HEK293 (cell line): ENCODE results near the gene TBC1D22A.

ENCODE experiments used
- CTCF ChIA-PET: fragments of 350-600 bp; formaldehyde crosslinking; extraction: SDS; loops from one replicate; lab custom pipeline; 2021; ENCODE audit warnings: antibody characterized with exemption; lab: Yijun Ruan, JAX
- POLR2A ChIA-PET: fragments of 300-600 bp; formaldehyde crosslinking; extraction: SDS; loops from one replicate; lab custom pipeline; 2020; ENCODE audit warnings: antibody characterized with exemption, inconsistent platforms; lab: Yijun Ruan, JAX
- H3K27ac ChIP-seq: fragments of 200-500 bp; sonication (Bioruptor generic); 2 replicates; pipeline ENCODE4 v1.5.1; 2014; ENCODE audit warnings: low read depth, low read length, control low read depth, inconsistent platforms; ENCODE audit errors: extremely low read depth
- H3K36me3 ChIP-seq, 2 experiments: fragments of 200-500 bp in 1 of 2; sonication (Bioruptor generic) in 1 of 2; 1 replicate in 1 of 2; 2 replicates in 1 of 2; pipeline ENCODE4 v1.5.1; 2014 to 2017; ENCODE audit warnings: inconsistent platforms in 2 of 2, low read length in 2 of 2; ENCODE audit not compliant: control insufficient read depth in 2 of 2, insufficient read depth in 1 of 2
- H3K4me1 ChIP-seq: fragments of 200-500 bp; sonication (Bioruptor generic); 2 replicates; pipeline ENCODE4 v1.5.1; 2014; ENCODE audit warnings: mild to moderate bottlenecking, low read length, inconsistent platforms; ENCODE audit not compliant: control insufficient read depth, insufficient read depth
- H3K4me3 ChIP-seq: 2 replicates; pipeline ENCODE4 v1.5.1; 2011; ENCODE audit warnings: low read depth, mild to moderate bottlenecking, control low read depth, low read length, moderate library complexity
- H3K9me3 ChIP-seq: fragments of 200-500 bp; sonication (Bioruptor generic); 2 replicates; pipeline ENCODE4 v1.5.1; 2014; ENCODE audit warnings: low read depth, low read length, inconsistent platforms; ENCODE audit not compliant: control insufficient read depth, insufficient read depth
- EGR2 ChIP-seq: fragments of 450-650 bp; formaldehyde crosslinking; IDR thresholded peaks from 2 replicates; pipeline ENCODE4 v1.5.1; 2016; ENCODE audit warnings: low read depth, missing biosample characterization, missing genetic modification characterization
- PRDM1 ChIP-seq: fragments of 450-650 bp; formaldehyde crosslinking; IDR thresholded peaks from 2 replicates; pipeline ENCODE4; 2016; ENCODE audit warnings: missing biosample characterization, missing genetic modification characterization
- SCRT2 ChIP-seq: fragments of 450-650 bp; formaldehyde crosslinking; IDR thresholded peaks from 2 replicates; pipeline ENCODE4 v1.5.1; 2016; ENCODE audit warnings: missing biosample characterization, missing genetic modification characterization
- WT1 ChIP-seq: fragments of 450-650 bp; formaldehyde crosslinking; IDR thresholded peaks from 2 replicates; pipeline ENCODE4 v1.5.1; 2016; ENCODE audit warnings: missing biosample characterization, missing genetic modification characterization
- ZIC2 ChIP-seq: fragments of 450-650 bp; formaldehyde crosslinking; IDR thresholded peaks from 2 replicates; pipeline ENCODE4 v1.5.1; 2016; ENCODE audit warnings: missing biosample characterization, missing genetic modification characterization
- ZNF146 ChIP-seq: fragments of 450-650 bp; formaldehyde crosslinking; IDR thresholded peaks from 2 replicates; pipeline ENCODE4 v1.5.1; 2016; ENCODE audit warnings: missing biosample characterization, missing genetic modification characterization
- ZNF423 ChIP-seq: fragments of 450-650 bp; formaldehyde crosslinking; IDR thresholded peaks from 2 replicates; pipeline ENCODE4 v1.5.1; 2016; ENCODE audit warnings: missing biosample characterization, missing genetic modification characterization
- ZNF600 ChIP-seq: fragments of 450-650 bp; formaldehyde crosslinking; IDR thresholded peaks from 2 replicates; pipeline ENCODE4 v1.5.1; 2016; ENCODE audit warnings: missing biosample characterization, missing genetic modification characterization
- ZNF623 ChIP-seq: fragments of 450-650 bp; formaldehyde crosslinking; IDR thresholded peaks from 2 replicates; pipeline ENCODE4 v1.5.1; 2016; ENCODE audit warnings: missing biosample characterization, missing genetic modification characterization
- ZNF629 ChIP-seq: fragments of 450-650 bp; formaldehyde crosslinking; IDR thresholded peaks from 2 replicates; pipeline ENCODE4 v1.5.1; 2017; ENCODE audit warnings: missing biosample characterization, missing genetic modification characterization
- ZNF677 ChIP-seq: fragments of 450-650 bp; IDR thresholded peaks from 2 replicates; pipeline ENCODE4 v1.5.0; 2018; ENCODE audit warnings: missing biosample characterization, mild to moderate bottlenecking, missing genetic modification characterization, moderate library complexity
- TF ChIP-seq, protein P1 (sequence below): fragments of 450-650 bp; formaldehyde crosslinking; IDR thresholded peaks from 2 replicates; pipeline ENCODE4 v1.5.1; 2016; ENCODE audit warnings: missing biosample characterization, missing genetic modification characterization
- TF ChIP-seq, protein P2 (sequence below): fragments of 450-650 bp; formaldehyde crosslinking; IDR thresholded peaks from 2 replicates; pipeline ENCODE4 v1.5.1; 2016; ENCODE audit warnings: missing biosample characterization, missing genetic modification characterization

The TBC1D22A gene

DNA sequence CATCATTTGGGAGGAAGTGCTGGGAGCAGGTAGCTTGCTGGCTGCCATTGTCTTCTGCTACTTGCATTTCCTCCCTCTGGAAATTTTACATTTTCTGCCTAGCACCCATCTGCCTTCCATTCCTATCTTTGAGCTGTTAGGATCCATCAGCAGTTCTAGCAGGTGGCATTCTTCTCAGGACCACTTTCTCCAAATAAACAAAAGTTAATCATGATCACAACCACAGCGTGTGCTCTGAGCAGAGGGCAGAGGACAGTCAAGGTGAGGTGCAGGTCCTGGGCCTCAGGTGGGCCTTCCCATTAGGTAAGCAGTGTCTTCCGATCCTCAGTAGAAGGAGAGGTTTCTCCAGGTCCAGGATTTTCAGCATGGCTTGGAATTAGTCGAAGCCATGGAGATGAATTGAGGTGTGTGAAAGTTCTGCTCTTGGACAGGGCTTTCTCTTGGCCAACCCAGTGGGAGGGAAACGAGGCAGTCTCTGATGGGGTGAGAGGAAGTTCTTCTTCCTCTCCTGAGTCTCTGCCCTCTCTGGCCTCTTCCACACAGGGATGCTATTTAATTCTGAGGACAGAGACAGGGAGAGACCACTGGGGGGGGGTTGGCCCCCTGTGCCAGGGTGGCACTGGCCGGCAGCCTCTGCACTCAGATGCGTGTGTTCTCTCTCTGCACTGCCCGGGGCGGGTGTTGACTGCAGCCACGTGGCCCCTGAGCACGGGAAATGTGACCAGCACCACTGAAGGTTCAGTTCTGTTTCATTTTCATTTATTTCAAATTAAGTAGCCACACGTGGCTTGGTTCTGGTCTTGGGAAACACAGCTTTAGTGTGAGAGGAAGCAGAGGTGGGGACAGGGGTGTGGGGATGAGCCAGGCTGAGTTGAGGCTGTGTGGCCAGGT lies 170.8 kb downstream of the TBC1D22A start:
- no peak for TF ChIP-seq ZNF677 (tag by site-specific recombination)
- TF ChIP-seq ZNF623 (tag by site-specific recombination), result no peak
- CTCF ChIA-PET, result interaction anchor here (1.5 kb wide), 1 partner anchor 129 kb away, joined by 4 read pairs; no protein-coding TSS in a partner anchor

DNA sequence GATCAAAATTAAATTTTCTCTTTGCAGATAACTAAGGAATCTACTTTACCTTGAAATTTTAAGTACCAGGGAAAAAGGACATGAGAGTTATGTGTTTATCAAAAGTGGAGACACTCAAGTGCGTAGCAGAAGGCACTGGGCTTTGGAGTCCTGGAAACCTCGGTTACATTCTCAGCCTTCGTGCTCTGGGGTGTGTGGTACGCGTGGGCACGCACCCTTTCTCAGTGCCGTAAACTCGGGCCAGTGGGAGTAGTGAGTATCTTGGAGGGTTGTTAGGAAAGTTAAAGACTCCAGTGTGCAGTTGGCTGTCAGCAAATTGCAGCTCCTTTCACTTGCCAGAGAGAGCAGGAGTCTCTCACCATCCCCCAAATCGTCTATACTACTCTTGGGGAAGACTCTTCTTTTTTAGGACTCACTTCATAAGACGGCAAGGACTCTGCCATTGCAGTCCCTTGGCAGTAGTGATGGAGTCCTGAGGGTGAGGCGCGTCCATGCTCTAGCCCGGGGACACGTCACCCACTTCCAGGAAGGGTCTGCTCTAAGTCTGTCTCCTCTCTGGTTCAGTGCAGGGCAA lies 171.8 kb downstream of the TBC1D22A start:
- POLR2A ChIA-PET, result no interaction called here
- Histone ChIP-seq H3K9me3 (no peaks in the 10 kb centered on the region), H3K4me1 (no peaks in the 10 kb centered on the region), H3K4me3 (no peak overlapping the region), H3K36me3 (peaks cover 0 to 3% of the 10 kb centered on the region in 2 experiments; a peak in 1 of 3 replicates), H3K27ac (no peak overlapping the region)
- CTCF ChIA-PET, result interaction anchor here (1.5 kb wide), 1 partner anchor 130 kb away, joined by 4 read pairs; no protein-coding TSS in a partner anchor
- TF ChIP-seq EGR2 (tag by site-specific recombination) (0 out of 2 replicates have a peak, but pooled peaks have one; percentile 4), ZNF423 (tag by site-specific recombination) (no peak)
- TF ChIP-seq, protein P1, sequence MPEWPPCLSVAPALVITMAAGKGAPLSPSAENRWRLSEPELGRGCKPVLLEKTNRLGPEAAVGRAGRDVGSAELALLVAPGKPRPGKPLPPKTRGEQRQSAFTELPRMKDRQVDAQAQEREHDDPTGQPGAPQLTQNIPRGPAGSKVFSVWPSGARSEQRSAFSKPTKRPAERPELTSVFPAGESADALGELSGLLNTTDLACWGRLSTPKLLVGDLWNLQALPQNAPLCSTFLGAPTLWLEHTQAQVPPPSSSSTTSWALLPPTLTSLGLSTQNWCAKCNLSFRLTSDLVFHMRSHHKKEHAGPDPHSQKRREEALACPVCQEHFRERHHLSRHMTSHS (tag by site-specific recombination), result no peak

More for the DNA sequence above, 170.8 kb downstream of the TBC1D22A start:
- Histone ChIP-seq H3K4me1 (no peaks in the 10 kb centered on the region), H3K9me3 (no peaks in the 10 kb centered on the region), H3K4me3 (no peak overlapping the region), H3K27ac (no peak overlapping the region), H3K36me3 (peaks cover 0 to 3% of the 10 kb centered on the region in 2 experiments; a peak in 1 of 3 replicates)
- POLR2A ChIA-PET, result no interaction called here

DNA sequence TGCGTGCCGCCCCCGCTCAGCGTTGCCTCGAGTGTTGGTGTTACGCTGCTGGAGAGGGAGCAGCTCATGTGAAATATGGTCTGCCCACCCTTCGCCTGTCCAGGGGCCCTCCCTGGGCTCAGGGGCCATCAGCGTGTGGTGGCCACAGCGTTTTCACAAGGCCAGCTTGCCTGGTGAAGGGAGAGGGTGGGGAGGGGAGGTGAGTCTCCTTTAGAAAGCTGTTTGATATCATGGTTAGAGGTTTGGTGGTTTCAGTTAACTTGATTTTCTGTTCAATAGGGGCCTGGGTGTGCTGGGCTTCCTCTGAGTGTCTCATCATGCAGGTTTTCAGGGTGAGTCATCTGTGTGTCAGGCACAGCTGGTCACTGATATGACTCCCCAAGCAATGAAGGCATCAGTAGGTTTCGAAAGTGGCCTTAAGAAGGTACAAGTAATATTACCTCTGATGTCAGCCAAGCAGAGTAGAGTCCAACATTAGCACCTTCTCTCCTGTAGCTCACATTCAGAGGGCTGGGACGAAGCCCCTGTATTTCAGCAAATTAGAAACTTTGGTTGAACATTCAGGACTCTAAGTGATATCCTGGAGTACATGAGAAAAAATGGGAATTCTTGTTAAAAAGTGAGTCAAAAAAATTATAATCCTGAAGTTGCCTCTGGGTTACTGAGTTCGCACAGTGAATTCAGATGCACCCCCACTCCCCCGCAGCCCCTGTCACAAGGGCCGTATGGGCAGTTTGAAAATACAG lies 172.5 kb downstream of the TBC1D22A start:
- POLR2A ChIA-PET, result no interaction called here

DNA sequence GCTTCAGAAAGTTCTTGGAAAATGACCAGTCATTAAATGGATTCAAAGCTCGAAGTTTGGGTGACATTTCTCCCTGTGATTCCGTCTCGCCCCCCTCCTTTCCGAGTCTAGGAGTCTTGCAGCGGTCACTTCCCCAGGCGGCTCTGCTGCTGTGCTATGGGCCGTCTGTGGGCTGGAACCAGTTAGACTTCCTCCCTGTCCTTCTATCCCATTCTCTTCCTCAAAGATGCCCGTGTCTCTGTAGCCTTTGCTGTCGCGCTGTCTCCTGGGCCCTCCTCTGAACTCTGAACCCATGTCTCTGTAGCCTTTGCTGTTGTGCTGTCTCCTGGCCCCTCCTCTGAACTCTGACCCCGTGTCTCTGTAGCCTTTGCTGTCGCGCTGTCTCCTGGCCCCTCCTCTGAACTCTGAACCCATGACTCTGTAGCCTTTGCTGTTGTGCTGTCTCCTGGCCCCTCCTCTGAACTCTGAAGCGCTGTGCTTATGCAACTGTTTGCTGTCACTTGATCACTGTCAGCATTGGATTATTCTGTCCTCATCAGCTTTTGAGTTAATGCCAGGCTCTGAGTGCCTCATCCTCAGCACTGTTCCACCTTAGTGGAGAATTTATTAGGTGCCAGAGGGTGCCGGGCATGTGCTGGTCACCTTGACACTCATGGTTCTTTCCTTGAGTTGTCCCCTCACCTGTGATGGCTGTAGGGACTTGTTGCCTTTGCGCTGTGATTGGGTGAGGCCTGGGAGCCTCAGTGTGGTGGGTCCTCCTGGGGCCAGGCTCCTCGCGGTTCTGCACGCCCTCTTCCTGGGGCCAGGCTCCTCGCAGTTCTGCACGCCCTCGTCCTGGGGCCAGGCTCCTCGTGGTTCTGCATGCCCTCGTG lies 173.3 kb downstream of the TBC1D22A start:
- Histone ChIP-seq H3K36me3 (no peaks in the 10 kb centered on the region), H3K4me1 (no peaks in the 10 kb centered on the region), H3K4me3 (no peak overlapping the region), H3K9me3 (no peaks in the 10 kb centered on the region), H3K27ac (no peak overlapping the region)
- ChIA-PET CTCF (no interaction called here), POLR2A (no interaction called here)
- TF ChIP-seq SCRT2, result 0 out of 2 replicates have a peak, but pooled peaks have one; percentile 16
- TF ChIP-seq WT1, result no peak
- 0 out of 2 replicates have a peak, but pooled peaks have one; percentile 22 for TF ChIP-seq ZIC2 (tag by site-specific recombination)

More for the DNA sequence above, 172.5 kb downstream of the TBC1D22A start:
- no peaks in the 10 kb centered on the region for H3K9me3 ChIP-seq
- H3K4me3 ChIP-seq, result no peak overlapping the region
- TF ChIP-seq PRDM1 (tag by site-specific recombination) (peak; percentile 60; the same call in 1 of the 2 replicates), ZNF146 (tag by site-specific recombination) (no peak), ZNF600 (peak; percentile 32; the same call in 1 of the 2 replicates), ZNF629 (peak; percentile 65)
- TF ChIP-seq, protein P2, sequence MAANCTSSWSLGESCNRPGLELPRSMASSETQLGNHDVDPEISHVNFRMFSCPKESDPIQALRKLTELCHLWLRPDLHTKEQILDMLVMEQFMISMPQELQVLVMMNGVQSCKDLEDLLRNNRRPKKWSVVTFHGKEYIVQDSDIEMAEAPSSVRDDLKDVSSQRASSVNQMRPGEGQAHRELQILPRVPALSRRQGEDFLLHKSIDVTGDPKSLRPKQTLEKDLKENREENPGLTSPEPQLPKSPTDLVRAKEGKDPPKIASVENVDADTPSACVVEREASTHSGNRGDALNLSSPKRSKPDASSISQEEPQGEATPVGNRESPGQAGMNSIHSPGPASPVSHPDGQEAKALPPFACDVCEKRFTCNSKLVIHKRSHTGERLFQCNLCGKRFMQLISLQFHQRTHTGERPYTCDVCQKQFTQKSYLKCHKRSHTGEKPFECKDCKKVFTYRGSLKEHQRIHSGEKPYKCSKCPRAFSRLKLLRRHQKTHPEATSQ (tag by site-specific recombination), result no peak
- H3K4me1 ChIP-seq, result no peaks in the 10 kb centered on the region
- no peaks in the 10 kb centered on the region for H3K36me3 ChIP-seq
- H3K27ac ChIP-seq, result no peak overlapping the region
- CTCF ChIA-PET, result interaction anchor here (1.5 kb wide), 1 partner anchor 131 kb away, joined by 4 read pairs; no protein-coding TSS in a partner anchor
